Endodermal cell (in vitro differentiated cells): ENCODE measurements around the gene RBM47. TPM values are rescaled to one million over a fixed set of nuclear protein-coding genes. Genes with fewer than 3 reads are reported as not detected.
A peak's percentile ranks its signal among the peaks of the same experiment; 100 is the strongest.

ENCODE experiments used
- DNase-seq: peaks from one replicate; pipeline ENCODE4 v3.0.0-alpha.2; 2017
- H3K27ac ChIP-seq: 2 replicates; pipeline ENCODE4 v1.5.1; 2013; ENCODE audit warnings: mild to moderate bottlenecking, low read depth, low read length, moderate library complexity
- H3K27me3 ChIP-seq: 2 replicates; pipeline ENCODE4 v1.6.1; 2013; ENCODE audit warnings: mild to moderate bottlenecking, low read length, moderate library complexity; ENCODE audit not compliant: insufficient read depth, control insufficient read depth, poor library complexity, severe bottlenecking
- H3K36me3 ChIP-seq: 2 replicates; pipeline ENCODE4 v1.7.0; 2013; ENCODE audit warnings: mild to moderate bottlenecking, low read length, moderate library complexity; ENCODE audit not compliant: control insufficient read depth, insufficient read depth
- H3K4me1 ChIP-seq: one replicate; pipeline ENCODE4 v1.7.0; 2013; ENCODE audit warnings: low read length; ENCODE audit not compliant: control insufficient read depth, insufficient read depth
- H3K4me3 ChIP-seq: 2 replicates; pipeline ENCODE4 v1.5.1; 2013; ENCODE audit warnings: mild to moderate bottlenecking, low read length, moderate library complexity
- H3K9ac ChIP-seq: 2 replicates; pipeline ENCODE4 v1.6.1; 2013; ENCODE audit warnings: mild to moderate bottlenecking, low read length, moderate library complexity; ENCODE audit not compliant: poor library complexity, severe bottlenecking; ENCODE audit errors: extremely low read depth
- H3K9me3 ChIP-seq: 2 replicates; pipeline ENCODE4 v1.6.1; 2013; ENCODE audit warnings: mild to moderate bottlenecking, low read length, moderate library complexity; ENCODE audit not compliant: control insufficient read depth
- H3K27ac Mint-ChIP-seq: 2 replicates; pipeline ENCODE4 v1.8.0; 2020; ENCODE audit warnings: mixed read lengths
- H3K27me3 Mint-ChIP-seq: 2 replicates; pipeline ENCODE4 v1.8.0; 2021; ENCODE audit warnings: mild to moderate bottlenecking, mixed read lengths; ENCODE audit not compliant: insufficient read depth
- H3K36me3 Mint-ChIP-seq: 2 replicates; pipeline ENCODE4 v1.8.0; 2020; ENCODE audit warnings: low read depth, mixed read lengths
- H3K4me1 Mint-ChIP-seq: 2 replicates; pipeline ENCODE4 v1.8.0; 2020; ENCODE audit warnings: mixed read lengths
- H3K4me3 Mint-ChIP-seq: 2 replicates; pipeline ENCODE4 v1.8.0; 2020; ENCODE audit warnings: mild to moderate bottlenecking, moderate library complexity, mixed read lengths
- H3K9me3 Mint-ChIP-seq: 2 replicates; pipeline ENCODE4 v1.8.0; 2020; ENCODE audit warnings: mild to moderate bottlenecking, mixed read lengths
- WGBS, 2 experiments: methylation state at CpG; one replicate each; pipeline versions ENCODE4 v1.1.5 to v1.1.7; 2013; ENCODE audit warnings: missing lambda C conversion rate in 2 of 2, mixed read lengths in 1 of 2; ENCODE audit not compliant: insufficient coverage in 1 of 2, insufficient read length in 1 of 2; 5-methylcytosine and 5-hydroxymethylcytosine counted together
- total RNA-seq, 2 donors: library from RNA; stranded (reverse); fragmentation: NEBNext Ultra II Directional in 1 of 2; extraction: Animal tissue kit (Norgen Biotek cat#: 25700) in 1 of 2; gene quantifications; 2 replicates in 1 of 2; 3 replicates in 1 of 2; pipeline ENCODE4 v1.2.1, GENCODE V29; 2021
- TF ChIP-seq, protein P1 (sequence below): fragments of 200-600 bp; sonication (generic); conservative IDR thresholded peaks from 2 replicates; pipeline ENCODE4 v1.5.0; 2021; ENCODE audit warnings: antibody characterized with exemption, mild to moderate bottlenecking

Gene RBM47
- total RNA-seq, 2 donors from 2014 or later: 71.7 to 90.6 TPM

GRCh38 chr4:40662962-40663604 lies 33.4 kb upstream of the RBM47 start:
- 83 to 85% methylated on average over 7 to 10 of the region's 10 CpGs for WGBS, 2 experiments
- H3K4me1 ChIP-seq: peaks cover 3% of the 10 kb centered on the region
- peaks cover 19% of the 10 kb centered on the region for H3K4me1 Mint-ChIP-seq
- no peak overlapping the region for H3K9ac ChIP-seq
- no peaks in the 10 kb centered on the region for H3K27me3 Mint-ChIP-seq
- TF ChIP-seq, protein P1, sequence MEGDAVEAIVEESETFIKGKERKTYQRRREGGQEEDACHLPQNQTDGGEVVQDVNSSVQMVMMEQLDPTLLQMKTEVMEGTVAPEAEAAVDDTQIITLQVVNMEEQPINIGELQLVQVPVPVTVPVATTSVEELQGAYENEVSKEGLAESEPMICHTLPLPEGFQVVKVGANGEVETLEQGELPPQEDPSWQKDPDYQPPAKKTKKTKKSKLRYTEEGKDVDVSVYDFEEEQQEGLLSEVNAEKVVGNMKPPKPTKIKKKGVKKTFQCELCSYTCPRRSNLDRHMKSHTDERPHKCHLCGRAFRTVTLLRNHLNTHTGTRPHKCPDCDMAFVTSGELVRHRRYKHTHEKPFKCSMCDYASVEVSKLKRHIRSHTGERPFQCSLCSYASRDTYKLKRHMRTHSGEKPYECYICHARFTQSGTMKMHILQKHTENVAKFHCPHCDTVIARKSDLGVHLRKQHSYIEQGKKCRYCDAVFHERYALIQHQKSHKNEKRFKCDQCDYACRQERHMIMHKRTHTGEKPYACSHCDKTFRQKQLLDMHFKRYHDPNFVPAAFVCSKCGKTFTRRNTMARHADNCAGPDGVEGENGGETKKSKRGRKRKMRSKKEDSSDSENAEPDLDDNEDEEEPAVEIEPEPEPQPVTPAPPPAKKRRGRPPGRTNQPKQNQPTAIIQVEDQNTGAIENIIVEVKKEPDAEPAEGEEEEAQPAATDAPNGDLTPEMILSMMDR: no peak
- no peaks in the 10 kb centered on the region for H3K36me3 Mint-ChIP-seq
- H3K4me3 ChIP-seq: no peak overlapping the region
- no peak overlapping the region for H3K27ac ChIP-seq
- no peaks in the 10 kb centered on the region for H3K27me3 ChIP-seq
- DNase-seq: no peak
- H3K4me3 Mint-ChIP-seq: peak overlapping the region; percentile 1
- no peaks in the 10 kb centered on the region for H3K9me3 ChIP-seq
- no peaks in the 10 kb centered on the region for H3K36me3 ChIP-seq
- peak overlapping the region; percentile 60 for H3K27ac Mint-ChIP-seq
- no peaks in the 10 kb centered on the region for H3K9me3 Mint-ChIP-seq

- no peak for DNase-seq
- TF ChIP-seq, protein P1: no peak
- Histone ChIP-seq H3K27me3 (no peaks in the 10 kb centered on the region), H3K4me3 (no peak overlapping the region), H3K9ac (no peak overlapping the region), H3K36me3 (no peaks in the 10 kb centered on the region), H3K9me3 (no peaks in the 10 kb centered on the region), H3K27ac (no peak overlapping the region), H3K4me1 (peaks cover 3% of the 10 kb centered on the region)
- 80% methylated on average over 3 to 4 of the region's 4 CpGs for WGBS, 2 experiments
- Mint-ChIP-seq H3K27me3 (no peaks in the 10 kb centered on the region), H3K36me3 (no peaks in the 10 kb centered on the region), H3K9me3 (no peaks in the 10 kb centered on the region), H3K4me3 (no peak overlapping the region), H3K27ac (peak overlapping the region; percentile 35), H3K4me1 (peaks cover 19% of the 10 kb centered on the region)
Observed at GRCh38 chr4:40661803-40662202, 32.1 kb upstream of the RBM47 start.

- Mint-ChIP-seq H3K4me1 (peaks cover 6% of the 10 kb centered on the region), H3K9me3 (no peaks in the 10 kb centered on the region), H3K4me3 (no peak overlapping the region), H3K27ac (no peak overlapping the region), H3K36me3 (no peaks in the 10 kb centered on the region), H3K27me3 (no peaks in the 10 kb centered on the region)
- H3K9ac ChIP-seq: no peak overlapping the region
- H3K27ac ChIP-seq: no peak overlapping the region
- H3K4me1 ChIP-seq: peaks cover 3% of the 10 kb centered on the region
- H3K4me3 ChIP-seq: no peak overlapping the region
- no peaks in the 10 kb centered on the region for H3K36me3 ChIP-seq
- H3K9me3 ChIP-seq: no peaks in the 10 kb centered on the region
- DNase-seq: no peak
- TF ChIP-seq, protein P1: no peak
- 90 to 94% methylated on average over 8 to 9 of the region's 9 CpGs for WGBS, 2 experiments
- H3K27me3 ChIP-seq: no peaks in the 10 kb centered on the region
Observed at GRCh38 chr4:40656201-40656863, 26.7 kb upstream of the RBM47 start.
